ENCODE measurements around the gene MGA. TPM values are rescaled to one million over a fixed set of nuclear protein-coding genes. Genes with fewer than 3 reads are reported as not detected.

MGA gene
- total and polyA plus RNA-seq, 12 donors, result 2.6 to 56.8 (median 37.4) TPM

- H3K36me3 ChIP-seq (replicated peaks in 1 of 2), result no peaks in the 10 kb centered on the region
- H3K4me3 ChIP-seq, result no peak overlapping the region
- no peak for TF ChIP-seq CTCF (IDR thresholded peaks at IDR 0.05)
- no peak for TF ChIP-seq POLR2A (IDR thresholded peaks at IDR 0.05)
- H3K27ac ChIP-seq, result peak overlapping the region in 1 of 5 donors; percentile 26
- intact Hi-C loops (cut with DNase I), result no loop called here
- WGBS, 4 donors, result 90 to 94% (median 91%) methylated on average over 5 of the region's 5 CpGs
- H3K4me1 ChIP-seq (replicated peaks in 1 of 2), result peaks cover 0 to 45% of the 10 kb centered on the region in 2 donors
- H3K27me3 ChIP-seq, result no peaks in the 10 kb centered on the region
- DNase-seq, result no peak
- no peaks in the 10 kb centered on the region for H3K9me3 ChIP-seq (replicated peaks in 1 of 3)
Measured at GRCh38 chr15:41792000-41792637, 131.9 kb downstream of the MGA start.

GRCh38 chr15:41794081-41794480, 133.9 kb downstream of the MGA start:
- WGBS, 4 donors, result 75 to 91% (median 85%) methylated on average over 4 of the region's 4 CpGs
- Histone ChIP-seq H3K9me3 (replicated peaks in 1 of 3) (no peaks in the 10 kb centered on the region), H3K27me3 (no peaks in the 10 kb centered on the region), H3K4me3 (no peak overlapping the region), H3K36me3 (replicated peaks in 1 of 2) (no peaks in the 10 kb centered on the region), H3K4me1 (replicated peaks in 1 of 2) (peaks cover 5 to 52% of the 10 kb centered on the region in 2 donors), H3K27ac (no peak overlapping the region)
- intact Hi-C loops (cut with DNase I), result no loop called here
- TF ChIP-seq POLR2A (IDR thresholded peaks at IDR 0.05), result no peak
- TF ChIP-seq CTCF (IDR thresholded peaks at IDR 0.05), result no peak
- no peak for DNase-seq

GRCh38 chr15:41795996-41796856, 136.0 kb downstream of the MGA start:
- Histone ChIP-seq H3K27ac (peak overlapping the region in 3 of 5 donors; percentile 3 to 53 (median 17)), H3K36me3 (replicated peaks in 1 of 2) (peaks cover 0 to 10% of the 10 kb centered on the region in 2 donors), H3K9me3 (replicated peaks in 1 of 3) (no peaks in the 10 kb centered on the region), H3K27me3 (no peaks in the 10 kb centered on the region), H3K4me1 (replicated peaks in 1 of 2) (peaks cover 10 to 37% of the 10 kb centered on the region in 2 donors), H3K4me3 (no peak overlapping the region)
- no peak for DNase-seq
- TF ChIP-seq CTCF (IDR thresholded peaks at IDR 0.05), result no peak
- TF ChIP-seq POLR2A (IDR thresholded peaks at IDR 0.05), result no peak
- 61 to 71% (median 65%) methylated on average over 10 of the region's 10 CpGs for WGBS, 4 donors
- intact Hi-C loops (cut with DNase I), result no loop called here

GRCh38 chr15:41797201-41797944, 137.2 kb downstream of the MGA start:
- H3K36me3 ChIP-seq (replicated peaks in 1 of 2), result peaks cover 0 to 10% of the 10 kb centered on the region in 2 donors
- no peak for TF ChIP-seq CTCF (IDR thresholded peaks at IDR 0.05)
- no peak for TF ChIP-seq POLR2A (IDR thresholded peaks at IDR 0.05)
- H3K9me3 ChIP-seq (replicated peaks in 1 of 3), result no peaks in the 10 kb centered on the region
- intact Hi-C loops (cut with DNase I), result no loop called here
- WGBS, 4 donors, result 80 to 92% (median 87%) methylated on average over 8 of the region's 8 CpGs
- H3K27ac ChIP-seq, result peak overlapping the region in 1 of 5 donors; percentile 53
- no peaks in the 10 kb centered on the region for H3K27me3 ChIP-seq
- H3K4me3 ChIP-seq, result no peak overlapping the region
- H3K4me1 ChIP-seq (replicated peaks in 1 of 2), result peaks cover 10 to 30% of the 10 kb centered on the region in 2 donors
- DNase-seq, result no peak
